ENCODE data around the gene SVEP1.

The SVEP1 gene

DNA sequence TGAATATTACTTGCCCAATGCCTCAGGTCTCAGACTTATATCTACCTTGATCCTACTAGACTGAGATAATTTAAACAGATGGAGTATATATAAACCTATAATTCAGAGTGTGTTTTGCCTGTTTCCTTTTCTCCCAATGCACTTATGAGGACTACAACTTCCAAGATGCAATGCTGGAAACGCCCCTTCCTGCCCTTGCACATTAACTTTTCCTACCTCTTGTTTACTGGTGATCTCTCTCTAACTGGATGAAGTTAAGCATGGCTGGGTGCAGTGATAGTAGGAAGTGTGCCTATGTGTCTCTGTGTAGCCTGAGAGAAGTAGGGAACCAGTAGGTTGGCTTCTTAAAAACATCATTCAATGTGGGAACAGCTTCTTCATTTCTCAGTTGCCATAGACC lies 115.2 kb downstream of the SVEP1 start:
- Histone ChIP-seq H3K36me3 (ENCODE audit: low read length) (no peaks in the 10 kb centered on the region), H2AFZ (ENCODE audit: low read depth, low read length, severe bottlenecking) (no peak overlapping the region), H3K27me3 (ENCODE audit: low read length) (no peaks in the 10 kb centered on the region), H3K27ac (ENCODE audit: low read depth, low read length) (no peak overlapping the region), H3F3A (ENCODE audit: insufficient read depth) (no peaks in the 10 kb centered on the region), H3K4me3 (ENCODE audit: insufficient read depth, low read length, poor library complexity, severe bottlenecking) (no peak overlapping the region), H3K9me2 (replicated peaks; ENCODE audit: insufficient read depth, low read length) (no peaks in the 10 kb centered on the region), H3K9me3 (ENCODE audit: insufficient read depth, low read length) (no peaks in the 10 kb centered on the region), H3K9ac (ENCODE audit: low read length) (no peak overlapping the region), H3K79me2 (ENCODE audit: insufficient read depth, low read length) (no peaks in the 10 kb centered on the region), H3K4me2 (ENCODE audit: low read depth, low read length, poor library complexity, severe bottlenecking) (no peak overlapping the region), H4K20me1 (ENCODE audit: low read depth, low read length) (no peaks in the 10 kb centered on the region)
- TF ChIP-seq EZH2phosphoT487 (conservative IDR thresholded peaks at IDR 0.05; ENCODE audit: low read length) (no peak), CTCF (IDR thresholded peaks at IDR 0.05; ENCODE audit: insufficient read depth, low read length, poor library complexity, severe bottlenecking) (no peak)

GRCh38 chr9:110463499-110463898 lies 116.0 kb downstream of the SVEP1 start:
- no peaks in the 10 kb centered on the region for H3K9me2 ChIP-seq (replicated peaks; ENCODE audit: insufficient read depth, low read length)
- H3K36me3 ChIP-seq (ENCODE audit: low read length), result no peaks in the 10 kb centered on the region
- no peak overlapping the region for H2AFZ ChIP-seq (ENCODE audit: low read depth, low read length, severe bottlenecking)
- TF ChIP-seq EZH2phosphoT487 (conservative IDR thresholded peaks at IDR 0.05; ENCODE audit: low read length) (no peak), CTCF (IDR thresholded peaks at IDR 0.05; ENCODE audit: insufficient read depth, low read length, poor library complexity, severe bottlenecking) (no peak)
- no peak overlapping the region for H3K9ac ChIP-seq (ENCODE audit: low read length)
- no peaks in the 10 kb centered on the region for H3K27me3 ChIP-seq (ENCODE audit: low read length)
- no peaks in the 10 kb centered on the region for H3F3A ChIP-seq (ENCODE audit: insufficient read depth)
- H3K4me3 ChIP-seq (ENCODE audit: insufficient read depth, low read length, poor library complexity, severe bottlenecking), result no peak overlapping the region
- no peaks in the 10 kb centered on the region for H4K20me1 ChIP-seq (ENCODE audit: low read depth, low read length)
- H3K4me2 ChIP-seq (ENCODE audit: low read depth, low read length, poor library complexity, severe bottlenecking), result no peak overlapping the region
- no peaks in the 10 kb centered on the region for H3K79me2 ChIP-seq (ENCODE audit: insufficient read depth, low read length)
- H3K27ac ChIP-seq (ENCODE audit: low read depth, low read length), result no peak overlapping the region
- H3K9me3 ChIP-seq (ENCODE audit: insufficient read depth, low read length), result no peaks in the 10 kb centered on the region

GRCh38 chr9:110457245-110457644 lies 122.3 kb downstream of the SVEP1 start:
- Histone ChIP-seq H3K9me2 (replicated peaks; ENCODE audit: insufficient read depth, low read length) (no peaks in the 10 kb centered on the region), H3K4me3 (ENCODE audit: insufficient read depth, low read length, poor library complexity, severe bottlenecking) (no peak overlapping the region), H3K27ac (ENCODE audit: low read depth, low read length) (no peak overlapping the region), H3K9me3 (ENCODE audit: insufficient read depth, low read length) (no peaks in the 10 kb centered on the region), H3F3A (ENCODE audit: insufficient read depth) (no peaks in the 10 kb centered on the region), H4K20me1 (ENCODE audit: low read depth, low read length) (no peaks in the 10 kb centered on the region), H3K79me2 (ENCODE audit: insufficient read depth, low read length) (no peaks in the 10 kb centered on the region), H2AFZ (ENCODE audit: low read depth, low read length, severe bottlenecking) (no peak overlapping the region), H3K4me2 (ENCODE audit: low read depth, low read length, poor library complexity, severe bottlenecking) (no peak overlapping the region), H3K36me3 (ENCODE audit: low read length) (no peaks in the 10 kb centered on the region), H3K9ac (ENCODE audit: low read length) (no peak overlapping the region), H3K27me3 (ENCODE audit: low read length) (no peaks in the 10 kb centered on the region)
- TF ChIP-seq CTCF (IDR thresholded peaks at IDR 0.05; ENCODE audit: insufficient read depth, low read length, poor library complexity, severe bottlenecking), result no peak
- no peak for TF ChIP-seq EZH2phosphoT487 (conservative IDR thresholded peaks at IDR 0.05; ENCODE audit: low read length)
